Prostate gland (tissue), 2 donors: Measurements from ENCODE around the gene CKB. TPM values are rescaled to one million over a fixed set of nuclear protein-coding genes. Genes with fewer than 3 reads are reported as not detected.
"Not testable (repeated sequence)": the region's sequence is repeated elsewhere in the genome, so short reads cannot be mapped to it uniquely, and the experiment has no call there.

Experiments used
- DNase-seq: peaks from one replicate; pipeline ENCODE4 v3.0.0-alpha.2; 2019; ENCODE audit warnings: low spot score
- H3K27ac ChIP-seq, 2 donors: fragments of 200-600 bp; sonication (generic); 2 replicates each; pipeline ENCODE4 v1.5.1; 2017 to 2019
- H3K27me3 ChIP-seq: fragments of 200-600 bp; sonication (generic); replicated peaks from 2 replicates; pipeline ENCODE4 v1.5.1; 2019; ENCODE audit not compliant: insufficient read depth
- H3K36me3 ChIP-seq, 2 donors: fragments of 200-600 bp; sonication (generic); 1 replicate in 1 of 2; 2 replicates in 1 of 2; pipeline versions ENCODE4 v1.5.1 to v1.8.1; 2017 to 2019
- H3K4me1 ChIP-seq: fragments of 200-600 bp; sonication (generic); replicated peaks from 2 replicates; pipeline ENCODE4 v1.5.1; 2019
- H3K4me3 ChIP-seq, 2 donors: fragments of 200-600 bp; sonication (generic); 2 replicates each; pipeline ENCODE4 v1.5.1; 2017 to 2019
- H3K9me3 ChIP-seq: fragments of 200-600 bp; sonication (generic); 2 replicates; pipeline ENCODE4 v1.5.1; 2017
- CTCF ChIP-seq, 4 experiments: fragments of 200-600 bp in 2 of 4; fragments of 450-650 bp in 2 of 4; sonication (generic) in 2 of 4; IDR thresholded peaks; 1 replicate in 3 of 4; 2 replicates in 1 of 4; pipeline ENCODE4 v1.5.1; 2016 to 2019; ENCODE audit warnings: antibody characterized with exemption in 4 of 4, mild to moderate bottlenecking in 2 of 4, moderate library complexity in 2 of 4
- POLR2A ChIP-seq: fragments of 450-650 bp; IDR thresholded peaks from one replicate; pipeline ENCODE4 v1.6.1; 2016; ENCODE audit warnings: antibody characterized with exemption, mild to moderate bottlenecking
- POLR2AphosphoS5 ChIP-seq: sonication (generic); formaldehyde crosslinking; IDR thresholded peaks from one replicate; pipeline ENCODE4 v1.6.1; 2017; ENCODE audit warnings: antibody characterized with exemption
- WGBS: methylation state at CpG from one replicate; pipeline ENCODE4 v1.1.5; 2018; 5-methylcytosine and 5-hydroxymethylcytosine counted together
- intact Hi-C: fragments of 100-400 bp; cut with DNase I; formaldehyde crosslinking; loops from one replicate; pipeline ENCODE4 v1.14.2; 2022
- total RNA-seq, 2 donors: library from RNA; depleted of rRNA; stranded (reverse); fragments of >200 nt; gene quantifications; one replicate each; pipeline ENCODE4 v1.1.0, GENCODE V29; 2016

Gene CKB
- total RNA-seq, 2 donors from 2014 or later = 1,199 to 1,838 TPM

DNA sequence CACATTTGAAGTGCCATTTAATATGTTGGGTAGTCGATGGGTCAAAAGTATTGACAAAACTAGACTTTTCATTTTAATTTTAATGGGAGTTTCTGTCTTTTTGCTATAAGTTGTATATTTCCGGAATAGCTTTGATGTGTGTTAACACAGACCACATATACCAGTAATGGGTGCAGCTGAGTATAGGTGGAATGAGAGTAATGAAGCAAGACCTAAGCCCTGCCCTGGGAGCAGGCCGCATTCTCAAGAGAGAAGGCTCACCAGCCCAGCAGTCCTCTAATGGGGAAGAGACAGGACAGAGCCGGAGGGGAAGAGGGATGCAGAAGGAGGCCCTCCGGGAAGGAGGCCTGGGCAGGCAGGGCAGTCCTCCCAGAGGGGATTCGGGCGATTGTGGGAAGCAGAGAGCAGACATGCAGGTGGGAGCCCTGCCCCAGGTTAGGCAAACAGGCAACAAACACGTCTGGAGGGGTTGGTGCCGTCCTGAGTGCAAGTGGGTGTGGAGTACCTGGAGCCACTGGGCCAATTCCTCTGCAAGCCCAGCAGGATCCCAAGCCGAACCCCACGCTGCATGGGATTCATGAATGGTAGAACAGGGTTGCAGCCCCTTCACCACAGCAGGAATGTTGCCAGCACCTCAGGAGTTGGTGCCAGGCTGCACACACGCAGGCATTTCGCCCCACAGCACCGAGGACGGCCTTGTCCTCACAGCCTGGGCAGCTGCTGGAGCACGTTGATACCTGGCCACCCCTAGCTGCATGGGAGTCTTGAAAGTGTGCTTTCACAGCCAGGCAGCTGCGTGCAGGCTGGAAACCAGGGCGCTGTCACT lies 7.8 kb downstream of the CKB start:
- Histone ChIP-seq H3K27ac (no peak overlapping the region), H3K27me3 (no peaks in the 10 kb centered on the region), H3K9me3 (no peaks in the 10 kb centered on the region), H3K4me3 (no peak overlapping the region), H3K4me1 (peaks cover 24% of the 10 kb centered on the region), H3K36me3 (no peaks in the 10 kb centered on the region)
- DNase-seq = no peak
- 76% methylated on average over 13 of the region's 18 CpGs for WGBS
- intact Hi-C loops = no loop called here
- TF ChIP-seq POLR2AphosphoS5 = no peak
- no peak for TF ChIP-seq POLR2A
- no peak for TF ChIP-seq CTCF (IDR thresholded peaks at IDR 0.05)

DNA sequence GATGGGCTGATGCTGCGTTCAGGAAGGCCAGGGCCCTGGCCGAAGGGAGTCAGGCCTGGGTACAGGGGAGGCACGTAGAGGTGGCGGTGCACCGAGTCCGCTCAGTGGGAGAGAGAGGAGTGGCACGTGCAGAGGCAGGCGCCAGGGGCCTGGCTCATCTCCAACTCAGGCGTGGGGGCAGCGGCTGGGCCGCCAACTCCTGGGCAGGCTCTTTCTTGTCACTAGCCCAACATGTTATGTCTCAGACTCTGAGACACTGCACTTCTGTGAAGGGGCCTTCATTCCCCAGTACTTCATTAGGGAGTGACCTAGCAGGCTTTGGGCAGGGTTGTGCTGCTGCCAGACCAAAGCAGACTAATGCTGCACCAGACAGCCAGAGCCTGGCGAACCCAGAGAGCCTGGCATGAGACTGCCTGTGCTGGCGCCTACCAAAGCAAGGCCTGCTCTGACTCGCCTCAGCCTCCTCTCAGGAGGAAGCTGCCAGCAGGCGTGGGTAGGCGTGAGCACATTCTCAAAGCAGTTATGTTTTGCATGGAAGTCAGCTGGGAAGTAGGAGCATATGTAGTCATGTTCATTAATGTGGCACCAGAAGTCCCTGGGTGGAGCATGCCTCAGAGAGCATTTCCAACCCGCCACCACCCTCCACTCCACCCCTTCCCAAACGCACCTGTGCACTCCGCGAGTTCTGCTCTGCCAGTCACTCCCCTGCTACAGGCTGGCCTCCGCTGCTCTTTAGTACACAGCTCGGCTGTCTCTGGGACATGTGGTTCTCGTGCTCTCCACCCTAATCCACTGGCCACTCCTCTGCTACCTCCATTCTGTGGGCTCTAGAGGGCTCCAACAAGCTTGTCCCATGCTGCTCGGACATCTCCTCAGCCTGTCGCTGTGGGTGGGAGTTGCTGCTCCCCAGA lies 9.7 kb downstream of the CKB start:
- intact Hi-C loops = no loop called here
- TF ChIP-seq POLR2AphosphoS5 (peak; percentile 81), POLR2A (no peak), CTCF (IDR thresholded peaks at IDR 0.05) (no peak)
- H3K27ac ChIP-seq = peak overlapping the region; percentile 67 to 81
- 24% methylated on average over 25 of the region's 25 CpGs for WGBS
- H3K27me3 ChIP-seq = no peaks in the 10 kb centered on the region
- no peaks in the 10 kb centered on the region for H3K9me3 ChIP-seq
- H3K4me1 ChIP-seq = peaks cover 11% of the 10 kb centered on the region
- no peaks in the 10 kb centered on the region for H3K36me3 ChIP-seq
- no peak overlapping the region for H3K4me3 ChIP-seq
- DNase-seq = peak; percentile 92

GRCh38 chr14:103512180-103512579 lies 10.4 kb downstream of the CKB start:
- peak overlapping the region; percentile 67 to 81 for H3K27ac ChIP-seq
- H3K36me3 ChIP-seq, H3K9me3 ChIP-seq, intact Hi-C loops, DNase-seq, H3K27me3 ChIP-seq, H3K4me3 ChIP-seq: not testable (repeated sequence)
- H3K4me1 ChIP-seq = peaks cover 11% of the 10 kb centered on the region
- 95% methylated on average over 8 of the region's 8 CpGs for WGBS

DNA sequence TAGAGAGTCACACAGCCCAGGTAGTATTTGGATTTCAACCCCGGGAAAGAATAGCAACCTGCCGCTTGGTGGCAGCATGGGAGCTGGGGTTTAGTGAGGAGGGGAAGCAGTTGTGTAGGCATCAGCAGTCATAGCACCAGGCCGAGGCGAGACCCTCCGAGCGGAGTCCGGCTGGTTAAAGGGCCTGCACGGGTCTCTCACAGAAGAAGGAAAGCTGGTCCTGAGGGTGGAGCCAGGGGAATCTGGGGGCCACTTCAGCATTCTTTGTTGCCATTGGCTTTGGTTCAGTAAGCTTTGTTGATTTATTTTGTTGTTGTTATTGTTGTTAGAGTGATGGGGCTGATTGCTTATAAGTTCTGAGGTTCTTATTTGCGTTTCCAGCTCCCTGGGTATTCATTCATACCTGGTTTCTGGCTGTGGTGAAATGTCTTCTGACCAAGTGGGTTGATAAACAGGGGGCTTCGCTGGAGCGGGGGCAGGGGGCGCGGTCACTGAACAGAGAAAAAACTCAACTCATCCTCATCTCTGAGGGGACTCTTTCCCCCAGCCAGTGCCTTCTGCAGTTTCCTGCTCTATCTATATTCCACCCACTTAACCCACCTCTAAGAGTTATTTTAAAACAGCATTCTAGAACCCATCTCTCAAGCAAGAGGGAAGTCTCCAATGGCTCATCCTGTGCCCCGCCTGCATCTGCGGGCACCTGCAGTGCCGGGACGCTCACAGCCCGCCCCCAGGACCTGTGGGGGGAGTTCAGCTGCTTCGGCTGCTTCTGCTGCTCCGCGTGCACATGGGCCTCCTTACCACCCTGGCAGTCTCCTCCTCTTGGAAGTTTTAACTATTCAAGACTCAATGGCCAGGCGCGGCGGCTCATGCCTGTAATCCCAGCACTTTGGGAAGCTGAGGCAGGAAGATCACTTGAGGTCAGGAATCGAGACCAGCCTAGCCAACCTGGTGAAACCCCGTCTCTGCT lies 11.6 kb downstream of the CKB start:
- intact Hi-C loops = no loop called here
- 88% methylated on average over 26 of the region's 26 CpGs for WGBS
- no peak overlapping the region for H3K4me3 ChIP-seq
- no peak for DNase-seq
- TF ChIP-seq POLR2AphosphoS5 (no peak), CTCF (IDR thresholded peaks at IDR 0.05) (no peak), POLR2A (no peak)
- no peak overlapping the region for H3K27ac ChIP-seq
- H3K9me3 ChIP-seq = no peaks in the 10 kb centered on the region
- H3K36me3 ChIP-seq = no peaks in the 10 kb centered on the region
- H3K27me3 ChIP-seq = no peaks in the 10 kb centered on the region
- peaks cover 11% of the 10 kb centered on the region for H3K4me1 ChIP-seq
